ENCODE measurements around the gene KLHL15.

Gene KLHL15

DNA sequence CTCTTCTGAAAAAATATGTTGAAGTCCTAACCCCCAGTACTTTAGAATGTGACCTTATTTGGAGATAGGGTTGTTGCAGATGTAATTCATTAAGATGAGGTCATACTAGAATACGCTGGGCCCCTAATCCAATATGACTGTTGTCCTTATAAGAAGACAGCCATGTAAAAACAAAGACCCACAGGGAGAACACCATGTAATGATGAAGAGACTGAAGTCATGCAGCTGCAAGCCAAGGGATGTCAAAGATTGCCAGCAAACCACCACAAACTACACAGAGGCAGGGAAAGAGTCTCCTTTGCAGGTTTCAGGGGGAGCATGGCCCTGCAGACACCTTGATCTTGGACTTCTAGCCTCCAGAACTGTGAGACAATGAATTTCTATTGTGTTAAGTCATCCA lies 81.8 kb downstream of the KLHL15 start:
- no peak for DNase-seq

DNA sequence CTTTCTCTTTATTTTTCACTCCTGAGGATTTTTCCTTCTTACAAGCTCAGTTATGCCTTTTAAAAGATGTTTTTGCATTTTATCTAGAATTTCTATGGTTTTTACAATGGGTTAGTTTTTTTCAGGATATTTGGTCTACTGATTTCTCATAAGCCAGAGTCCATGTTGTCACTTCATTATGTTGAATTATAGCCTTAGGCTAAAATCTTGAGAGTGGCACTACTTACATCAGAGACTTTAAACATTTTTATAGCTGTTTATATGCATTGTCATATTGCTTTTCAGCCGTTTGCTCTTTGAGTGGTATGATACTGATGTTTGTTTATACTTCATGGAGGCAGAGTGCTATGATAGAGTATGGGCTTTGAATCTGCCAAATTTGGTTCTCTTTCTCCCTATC lies 82.8 kb downstream of the KLHL15 start:
- DNase-seq = no peak

DNA sequence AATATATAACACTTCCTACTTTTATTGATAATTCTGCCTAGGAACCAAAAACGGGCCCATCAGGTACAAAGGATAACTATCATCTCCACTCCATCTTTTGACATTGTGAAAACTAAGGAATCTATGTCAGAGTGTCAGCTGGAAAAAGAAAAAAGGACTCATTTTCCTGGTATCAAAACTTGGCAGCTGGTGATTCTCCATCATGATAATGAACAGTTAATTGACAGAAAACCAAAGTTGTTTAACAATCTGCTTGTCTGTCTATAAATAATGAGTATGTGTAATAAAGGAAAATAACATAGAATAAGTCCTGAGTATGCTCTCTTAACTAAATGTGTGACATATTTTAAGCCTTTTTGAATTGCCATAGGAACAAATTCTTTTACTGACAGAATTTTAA lies 87.8 kb downstream of the KLHL15 start:
- DNase-seq = no peak

DNA sequence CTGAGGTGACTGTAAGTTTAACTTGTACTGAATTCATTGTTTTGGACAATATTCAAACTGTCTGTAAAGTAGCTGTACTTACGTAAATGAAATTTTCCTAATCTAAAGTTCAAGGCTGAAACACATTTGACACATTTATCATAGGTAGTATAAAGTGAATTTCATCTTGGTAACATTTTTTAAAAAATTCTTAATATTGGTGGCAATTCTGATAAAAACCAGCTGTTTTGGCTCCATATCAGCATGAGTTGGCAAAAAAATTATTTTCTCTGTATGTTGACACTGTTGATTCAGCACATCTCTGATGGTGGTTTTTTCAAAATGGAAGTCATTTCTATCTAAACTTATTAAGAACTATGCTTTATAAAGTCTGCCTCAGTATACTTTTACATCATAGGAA lies 88.3 kb downstream of the KLHL15 start:
- DNase-seq = no peak

DNA sequence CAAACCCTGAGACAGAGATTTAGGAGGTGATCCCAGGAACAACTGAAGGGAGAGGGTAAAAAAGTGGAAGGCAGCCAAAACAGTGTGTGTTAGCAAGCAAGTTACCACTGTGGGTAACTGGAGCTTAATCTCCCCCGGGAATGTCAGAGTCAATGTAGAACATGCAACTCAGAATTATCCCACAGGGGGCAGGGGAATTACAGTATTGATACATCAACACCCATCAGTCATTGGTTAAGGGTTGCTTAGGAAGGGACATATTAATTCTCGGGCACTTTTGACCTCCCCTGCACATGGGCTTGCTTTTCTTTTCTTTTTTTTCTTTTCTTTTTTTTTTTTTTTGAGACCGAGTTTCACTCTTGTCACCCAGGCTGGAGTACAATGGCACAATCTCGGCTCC lies 89.9 kb downstream of the KLHL15 start:
- no peak for DNase-seq

DNA sequence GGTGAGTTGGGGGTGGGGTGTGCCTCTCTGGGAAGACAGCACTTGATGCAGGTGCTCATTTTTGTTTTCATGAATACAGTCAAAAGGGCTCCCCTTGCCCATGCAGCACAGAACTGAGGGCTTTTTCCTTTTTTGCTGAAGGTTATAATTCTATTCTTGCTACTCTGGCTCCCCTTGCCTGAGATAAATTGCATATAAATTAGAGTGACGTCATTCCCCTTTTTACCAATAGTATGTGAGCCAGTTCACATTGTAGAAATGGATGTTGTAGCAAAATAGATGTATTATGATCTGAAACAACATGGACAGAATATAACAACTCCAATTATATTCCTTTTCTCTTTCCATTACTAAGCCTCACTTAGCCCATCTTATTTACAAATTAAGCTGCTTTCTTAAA lies 90.8 kb downstream of the KLHL15 start:
- DNase-seq = no peak

DNA sequence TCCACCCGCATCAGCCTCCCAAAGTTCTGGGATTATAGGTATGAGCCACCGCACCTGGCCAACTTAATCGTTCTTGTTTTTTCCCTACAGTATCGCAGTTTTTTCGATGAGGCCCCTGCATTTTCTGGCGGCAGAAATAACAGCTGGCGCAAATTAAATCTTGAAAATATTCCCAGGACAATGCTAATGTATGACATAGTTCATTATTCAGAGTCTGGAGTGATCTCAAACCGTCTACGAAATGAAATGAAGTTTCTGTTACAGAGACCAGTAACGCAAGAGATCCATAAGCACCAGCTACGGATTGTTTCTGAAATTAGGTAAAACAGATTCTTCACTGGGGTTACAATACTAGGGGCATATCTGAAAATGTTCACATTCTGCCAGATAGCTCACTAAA lies 91.9 kb downstream of the KLHL15 start:
- no peak for DNase-seq
